ENCODE data around the gene MYL5.

DNA sequence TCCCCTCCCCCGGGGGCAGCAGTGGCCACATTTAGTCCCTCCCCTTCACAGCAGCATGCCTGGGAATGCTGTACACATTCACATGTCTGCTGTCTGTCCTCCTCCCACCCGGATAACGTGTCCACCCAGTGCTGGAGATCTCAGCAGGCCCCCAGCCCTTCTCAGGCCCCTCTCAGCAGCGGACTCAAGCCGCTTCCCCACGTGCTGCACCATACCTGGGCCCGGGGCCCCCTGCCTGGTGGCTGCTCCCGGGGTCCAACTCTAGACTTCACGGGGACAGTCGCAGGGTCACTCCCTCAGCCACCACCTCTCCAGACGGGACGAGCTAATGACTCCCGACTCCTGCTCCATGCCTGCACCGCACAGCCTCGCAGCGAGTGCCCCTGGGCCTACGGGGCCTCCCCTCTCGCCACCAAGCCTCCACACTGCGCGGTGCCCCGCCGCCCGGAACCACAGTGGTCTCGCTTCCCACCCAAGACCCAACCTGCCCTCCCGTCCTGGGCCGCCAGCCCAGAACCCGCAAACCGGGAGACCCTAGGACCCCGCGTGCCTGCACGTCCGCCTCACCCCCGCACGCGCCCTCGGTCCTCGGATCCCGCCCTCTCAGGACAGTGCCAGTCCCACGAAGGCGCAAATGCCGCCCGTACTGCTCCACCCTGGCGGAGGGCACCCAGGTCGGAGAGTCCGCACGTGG is 30.0 kb downstream of the MYL5 start:
- no peak for TF ChIP-seq EZH2 (IDR thresholded peaks at IDR 0.05; ENCODE audit: insufficient read depth, poor library complexity, severe bottlenecking)
- TF ChIP-seq EZH2phosphoT487 (IDR thresholded peaks at IDR 0.05; ENCODE audit: insufficient read depth, low read depth): no peak
